ENCODE measurements around the gene PRND.
"Not testable (repeated sequence)": the region's sequence is repeated elsewhere in the genome, so short reads cannot be mapped to it uniquely, and the experiment has no call there.

Gene PRND, protein sequence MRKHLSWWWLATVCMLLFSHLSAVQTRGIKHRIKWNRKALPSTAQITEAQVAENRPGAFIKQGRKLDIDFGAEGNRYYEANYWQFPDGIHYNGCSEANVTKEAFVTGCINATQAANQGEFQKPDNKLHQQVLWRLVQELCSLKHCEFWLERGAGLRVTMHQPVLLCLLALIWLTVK

DNA sequence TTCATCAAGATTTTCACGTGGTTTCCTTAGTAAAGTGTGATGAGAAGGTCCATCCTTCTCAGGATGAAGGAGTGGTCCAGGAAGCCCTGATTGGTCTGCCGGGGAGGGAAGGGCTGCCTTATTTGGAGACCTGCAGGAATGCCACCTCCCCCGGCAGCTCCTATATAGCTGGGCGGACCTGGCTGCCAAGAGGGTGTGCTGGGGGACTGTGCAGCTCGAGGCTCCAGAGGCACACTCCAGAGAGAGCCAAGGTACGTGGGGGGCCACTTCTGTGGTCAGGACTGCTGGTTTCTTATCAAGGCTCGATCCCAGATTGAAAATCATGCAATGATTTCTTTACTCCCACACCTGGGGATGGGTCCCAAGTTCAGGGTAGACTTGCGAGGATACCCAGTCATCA, at the start of gene PRND:
Gene PRND, plus strand, starts transcription at position 191 of the 400 bp plus-strand sequence. CDS start 2,643 bp downstream, outside the sequence.
- no peak for DNase-seq (ENCODE audit: low read depth in 2 of 2)

DNA sequence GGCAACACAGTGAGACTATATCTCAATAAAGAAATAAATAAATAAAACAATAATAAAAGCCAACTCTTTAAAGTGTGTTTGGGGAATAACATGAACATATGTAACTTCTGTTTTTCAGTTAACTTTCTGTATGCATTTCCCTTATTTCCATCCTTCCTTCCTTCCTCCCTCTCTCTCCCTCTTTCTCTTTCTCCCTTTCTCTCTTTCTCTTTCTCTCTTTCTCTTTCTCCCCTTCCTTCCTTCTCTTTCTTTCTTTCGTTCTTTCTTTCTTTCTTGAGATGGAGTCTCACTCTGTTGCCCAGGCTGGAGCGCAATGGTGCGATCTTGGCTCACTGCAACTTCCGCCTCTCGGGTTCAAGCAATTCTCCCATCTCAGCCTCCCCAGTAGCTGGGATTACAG, 48.8 kb upstream of the PRND start:
- DNase-seq (ENCODE audit: low read depth in 2 of 2) = no peak

DNA sequence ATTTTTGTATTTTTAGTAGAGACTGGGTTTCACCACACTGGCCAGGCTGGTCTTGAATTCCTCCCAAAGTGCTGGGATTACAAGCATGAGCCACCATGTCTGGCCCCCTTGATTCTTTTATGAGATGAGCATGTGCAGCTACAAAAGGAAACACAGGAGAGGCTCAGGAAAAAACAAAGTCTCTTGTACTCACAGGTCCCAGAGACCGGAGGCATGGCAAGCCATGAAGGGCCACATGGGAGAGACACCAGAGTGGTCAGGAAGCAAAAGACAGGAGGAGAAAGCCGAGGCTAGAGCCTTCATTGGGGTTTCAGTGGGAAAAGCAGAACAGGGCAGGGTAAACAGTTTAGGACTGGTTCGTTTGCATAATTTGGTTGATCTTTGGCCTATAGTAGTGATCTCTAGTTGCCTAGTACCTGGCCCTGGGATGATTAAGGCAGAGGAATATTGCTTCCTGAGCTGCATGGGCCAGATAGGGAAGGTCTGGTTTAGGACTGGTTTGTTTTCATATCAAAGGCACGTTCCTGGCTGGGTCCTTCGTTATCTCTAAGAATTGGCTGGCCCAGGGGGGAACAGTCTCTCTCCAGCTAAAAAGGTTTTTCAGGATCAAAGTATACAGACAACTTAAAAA, 48.2 kb upstream of the PRND start:
- DNase-seq (ENCODE audit: low read depth in 2 of 2) = no peak

DNA sequence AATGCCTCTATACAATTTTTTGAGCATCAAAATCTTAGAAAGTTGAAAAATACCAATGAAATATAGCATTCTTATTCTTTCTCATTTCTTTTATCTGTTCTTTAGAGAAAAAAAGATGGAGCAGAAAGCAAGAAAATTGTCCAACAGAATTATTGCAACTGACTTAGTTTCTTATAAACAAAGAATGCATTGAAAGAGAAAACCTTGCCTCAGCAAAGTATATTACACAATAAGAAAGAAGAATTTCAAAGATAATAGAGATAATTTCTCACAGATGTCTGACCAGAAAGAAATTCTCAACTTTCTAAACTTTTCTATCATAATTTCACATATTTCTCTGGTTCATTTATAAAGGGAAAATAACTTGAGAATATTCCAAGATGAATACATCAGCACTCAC, 47.0 kb upstream of the PRND start:
- no peak for DNase-seq (ENCODE audit: low read depth in 2 of 2)

DNA sequence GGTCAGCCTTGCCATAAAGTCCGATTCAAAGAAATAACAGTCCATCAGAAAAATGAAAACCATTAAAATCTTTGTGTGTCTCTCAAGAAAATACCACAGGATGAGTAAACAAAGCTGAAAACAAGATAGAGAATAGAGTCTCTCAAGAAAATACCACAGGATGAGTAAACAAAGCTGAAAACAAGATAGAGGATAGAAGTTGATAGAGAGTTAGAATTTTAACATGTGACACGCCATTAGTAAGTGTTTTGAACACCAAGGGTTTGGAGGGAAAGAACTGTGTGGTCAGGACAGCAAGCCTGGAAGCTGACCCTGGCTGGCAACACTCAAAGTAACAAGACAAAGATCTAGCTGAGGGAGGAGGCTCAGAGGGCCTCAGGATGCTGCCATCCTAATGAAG, 43.9 kb upstream of the PRND start:
- no peak for DNase-seq (ENCODE audit: low read depth in 2 of 2)

DNA sequence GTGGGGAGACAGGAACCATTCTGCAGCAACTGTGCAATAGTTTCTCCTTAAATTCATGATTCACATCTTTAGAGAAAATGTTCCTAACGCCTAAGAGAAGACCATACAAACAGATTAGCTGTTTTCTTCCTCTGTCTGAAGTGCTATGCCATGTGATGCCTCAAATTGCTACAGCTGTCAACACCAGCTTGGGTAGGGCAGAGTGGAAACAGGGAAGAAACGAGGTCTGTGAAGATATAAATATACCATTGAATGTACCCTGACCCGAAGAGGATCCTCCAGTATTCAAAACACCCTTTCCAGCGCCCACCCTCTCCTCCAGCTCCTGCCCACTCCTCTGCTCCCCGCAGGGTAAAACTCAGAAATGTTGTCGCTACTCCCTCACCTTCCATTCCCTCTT, 40.3 kb upstream of the PRND start:
- no peak for DNase-seq (ENCODE audit: low read depth in 2 of 2)

DNA sequence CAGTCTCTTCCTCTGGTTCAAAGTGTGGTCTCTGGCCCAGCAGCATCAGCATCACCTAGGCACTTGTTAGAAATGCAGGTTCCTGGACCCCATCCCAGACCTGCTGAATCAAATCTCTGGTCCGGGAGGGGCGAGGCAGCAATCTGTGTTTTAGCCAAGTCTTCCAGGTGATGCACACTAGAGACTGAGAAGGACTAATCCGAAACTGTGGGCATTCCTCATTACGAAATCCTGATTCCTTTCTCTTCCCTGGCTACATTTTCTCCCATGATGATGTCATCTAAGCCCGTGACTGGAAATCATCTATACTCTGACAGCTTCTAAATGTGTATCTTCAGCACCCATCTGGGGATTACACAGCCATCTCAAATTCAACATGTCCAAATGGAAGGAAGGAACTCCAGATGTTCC, 39.7 kb upstream of the PRND start:
- no peak for DNase-seq (ENCODE audit: low read depth in 2 of 2)

DNA sequence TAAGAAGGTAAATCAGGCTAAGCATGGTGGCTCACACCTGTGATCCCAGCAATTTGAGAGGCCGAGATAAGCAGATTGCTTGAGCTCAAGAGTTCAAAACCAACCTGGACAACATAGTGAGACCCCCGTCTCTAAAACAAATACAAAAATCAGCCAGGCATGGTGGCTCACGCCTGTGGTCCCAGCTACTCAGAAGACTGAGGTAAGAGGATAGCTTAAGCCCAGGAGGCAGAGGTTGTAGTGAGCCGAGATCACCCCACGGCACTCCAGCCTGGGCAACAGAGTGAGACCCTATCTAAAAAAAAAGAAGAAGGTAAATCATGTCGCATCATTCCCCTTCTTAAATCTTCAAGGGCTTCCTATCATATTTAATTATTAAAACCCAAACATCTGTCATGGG, 39.0 kb upstream of the PRND start:
- DNase-seq (ENCODE audit: low read depth in 2 of 2) = no peak

DNA sequence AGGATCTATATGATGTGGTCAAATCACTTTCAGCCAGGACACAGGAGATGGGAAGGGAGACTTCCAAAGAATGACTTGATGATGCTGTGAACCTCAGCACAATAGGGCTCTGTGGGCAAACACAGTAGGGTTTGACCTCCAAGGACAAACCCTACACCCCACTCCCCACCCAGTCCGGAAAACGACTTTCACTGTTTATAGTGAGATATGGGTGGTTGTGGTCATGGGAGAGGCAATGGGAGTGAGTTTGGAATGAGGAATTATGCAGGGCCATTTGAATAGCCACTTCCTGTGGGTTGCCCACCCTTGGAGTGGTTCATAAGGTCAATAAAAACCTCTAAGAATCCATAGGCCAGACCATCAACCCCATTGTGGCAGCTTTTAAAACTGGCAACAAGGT, 38.4 kb upstream of the PRND start:
- DNase-seq (ENCODE audit: low read depth in 2 of 2) = no peak

DNA sequence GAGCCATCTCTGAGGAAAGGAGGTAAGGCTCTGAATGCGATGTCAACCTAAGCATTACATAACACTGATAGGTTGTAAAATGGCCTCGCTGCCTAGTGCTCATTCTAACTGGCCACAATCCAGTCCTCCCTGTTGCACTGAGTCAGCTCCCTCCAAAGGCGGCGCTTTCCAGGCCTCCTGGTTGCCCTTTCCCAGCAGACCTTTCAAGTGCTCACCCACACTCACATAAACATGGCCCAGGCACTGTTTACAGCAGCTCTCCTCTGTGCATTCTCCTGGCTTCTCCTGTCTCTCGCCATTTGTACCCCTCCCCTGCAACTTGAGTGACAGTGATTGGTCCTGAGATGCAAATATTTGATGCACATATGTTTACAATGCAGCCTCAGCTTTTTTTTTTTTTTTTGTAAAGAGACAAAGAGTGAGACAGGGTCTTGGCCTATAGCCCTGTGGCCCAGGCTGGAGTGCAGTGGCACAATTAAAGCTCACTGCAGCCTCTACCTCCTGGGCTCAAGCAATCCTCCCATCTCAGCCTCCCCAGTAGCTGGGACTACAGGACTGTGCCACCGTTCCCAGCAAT, 36.8 kb upstream of the PRND start:
- no peak for DNase-seq (ENCODE audit: low read depth in 2 of 2)

DNA sequence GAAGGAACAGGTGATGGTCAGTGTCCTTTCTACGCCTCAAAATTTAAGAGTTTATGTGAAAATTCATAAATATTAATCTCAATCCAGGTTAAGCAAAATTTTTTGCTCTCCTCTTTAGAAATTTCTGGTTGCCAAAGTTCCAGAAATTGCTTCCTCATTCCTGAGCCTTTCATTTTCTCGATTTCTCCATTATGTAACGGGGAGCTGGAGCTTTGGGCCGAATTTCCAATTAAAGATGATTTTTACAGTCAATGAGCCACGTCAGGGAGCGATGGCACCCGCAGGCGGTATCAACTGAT, 35.8 kb upstream of the PRND start:
- DNase-seq (ENCODE audit: low read depth in 2 of 2) = no peak

DNA sequence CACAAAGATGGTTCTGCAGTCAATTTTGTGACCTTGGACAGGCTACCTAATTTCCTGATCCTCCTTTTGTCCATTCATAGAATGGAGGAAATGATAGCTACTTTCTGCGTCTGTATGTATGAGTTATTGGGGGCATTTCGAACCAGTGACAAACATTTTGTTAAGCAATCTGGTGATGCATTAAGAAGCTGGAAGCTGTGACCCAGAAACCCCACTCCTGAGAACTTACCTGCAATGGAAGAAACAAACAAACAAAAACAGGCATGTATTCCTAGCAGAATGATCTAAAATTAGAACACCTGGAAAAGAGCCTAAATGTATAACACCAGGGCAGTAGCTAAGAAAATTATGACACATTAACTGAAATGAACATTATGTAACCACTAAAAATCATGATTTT, 33.4 kb upstream of the PRND start:
- DNase-seq (ENCODE audit: low read depth in 2 of 2) = no peak

DNA sequence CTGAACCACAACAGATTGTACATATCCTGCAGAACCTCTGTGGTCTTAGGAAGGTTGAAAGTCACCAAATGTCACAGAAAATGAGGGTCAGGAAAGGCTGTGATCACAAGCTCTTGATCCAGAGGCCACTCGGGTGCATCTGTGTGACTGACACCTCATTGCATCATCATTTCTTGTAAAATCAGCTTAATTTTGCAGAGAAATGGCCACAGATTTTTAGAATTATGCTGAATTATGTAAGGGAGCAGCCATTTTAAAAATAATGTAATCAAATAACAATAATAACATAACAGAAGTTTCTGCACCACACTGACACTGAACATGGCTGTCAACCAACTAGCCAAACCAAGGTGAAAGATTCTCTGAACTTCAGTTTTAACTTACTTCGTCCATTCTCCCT, 32.5 kb upstream of the PRND start:
- DNase-seq (ENCODE audit: low read depth in 2 of 2) = no peak

DNA sequence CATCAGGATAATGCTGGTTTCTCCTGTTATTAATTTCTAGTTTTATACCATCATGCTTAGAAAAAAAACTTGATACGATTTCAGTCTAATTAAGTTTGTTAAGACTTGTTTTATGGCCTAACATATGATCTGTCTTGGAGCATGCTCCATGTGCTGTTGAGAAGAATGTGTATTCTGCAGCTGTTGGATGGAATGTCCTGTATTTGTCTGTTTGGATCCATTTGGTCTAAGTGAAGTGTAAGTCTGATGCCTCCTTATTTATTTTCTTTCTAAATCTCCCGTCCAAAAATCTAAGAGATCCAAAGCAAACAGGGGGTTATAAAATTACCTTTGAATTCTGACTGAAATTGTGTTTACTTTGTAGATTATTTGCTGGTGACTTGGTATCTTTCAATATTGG, 30.0 kb upstream of the PRND start:
- no peak for DNase-seq (ENCODE audit: low read depth in 2 of 2)

DNA sequence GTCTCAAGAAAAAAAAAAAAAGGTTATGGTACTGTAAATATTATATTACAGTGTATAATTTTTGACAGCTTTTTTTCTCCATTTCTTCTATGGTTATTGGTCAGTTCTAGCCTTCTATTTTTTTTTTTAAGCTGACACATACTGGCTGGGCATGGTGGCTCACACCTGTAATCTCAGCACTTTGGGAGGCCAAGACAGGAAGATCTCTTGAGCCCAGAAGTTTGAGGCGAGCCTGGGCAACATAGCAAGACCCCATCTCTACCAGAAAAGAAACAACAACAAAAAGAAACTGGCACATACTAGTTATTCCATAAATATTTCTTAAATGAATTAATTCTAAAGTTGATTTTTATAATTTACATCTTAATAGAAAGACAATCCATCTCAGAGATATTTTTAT, 27.6 kb upstream of the PRND start:
- DNase-seq (ENCODE audit: low read depth in 2 of 2) = no peak

DNA sequence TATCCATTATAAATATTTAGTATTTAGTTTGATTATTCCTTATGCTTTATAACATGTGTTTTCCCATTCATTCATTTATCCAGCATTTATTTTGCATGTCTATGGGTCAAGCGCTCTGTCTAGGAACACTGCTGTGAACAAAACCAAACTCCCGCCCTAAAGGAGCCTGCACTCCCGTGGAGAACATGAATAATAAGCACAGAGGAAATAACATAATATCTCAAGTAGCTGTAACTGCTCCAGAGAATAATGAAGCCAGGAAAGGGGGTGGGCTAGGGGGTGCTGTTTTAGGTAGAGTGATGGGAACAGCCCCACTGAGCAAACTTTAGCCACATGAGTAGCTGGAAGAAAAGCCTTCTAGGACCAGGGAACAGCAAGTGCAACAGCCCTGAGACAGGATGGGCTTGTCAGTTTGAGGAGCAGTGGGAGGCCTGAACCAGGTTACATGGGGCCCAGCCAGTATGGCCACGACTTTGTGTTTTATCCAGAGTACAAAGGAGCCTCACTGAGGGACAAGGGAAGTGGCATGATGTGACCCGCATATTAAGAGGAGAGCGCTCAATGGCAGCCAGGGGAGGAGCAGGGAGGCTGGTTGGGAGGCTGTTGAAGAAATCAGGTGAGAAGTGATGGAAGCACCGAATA, 24.4 kb upstream of the PRND start:
- no peak for DNase-seq (ENCODE audit: low read depth in 2 of 2)

DNA sequence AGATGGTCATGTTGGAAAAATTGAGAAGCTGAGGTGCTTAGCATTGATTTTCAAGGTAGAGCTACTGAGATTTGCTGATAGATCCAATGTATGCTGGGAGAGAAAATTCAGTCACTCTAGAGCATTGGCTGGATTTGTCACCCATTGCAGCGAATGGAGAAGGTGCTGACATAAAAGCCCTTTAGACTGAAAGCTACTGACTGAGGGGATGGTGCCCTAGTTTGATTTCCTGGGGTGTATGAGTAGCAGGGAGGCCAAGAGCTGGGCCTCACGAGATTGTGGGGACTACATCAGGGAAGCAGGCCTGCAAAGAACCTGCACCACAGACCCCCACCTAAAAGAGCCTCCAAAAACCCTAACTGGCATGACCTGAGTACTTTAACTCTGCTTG, 23.9 kb upstream of the PRND start:
- DNase-seq (ENCODE audit: low read depth in 2 of 2) = no peak

DNA sequence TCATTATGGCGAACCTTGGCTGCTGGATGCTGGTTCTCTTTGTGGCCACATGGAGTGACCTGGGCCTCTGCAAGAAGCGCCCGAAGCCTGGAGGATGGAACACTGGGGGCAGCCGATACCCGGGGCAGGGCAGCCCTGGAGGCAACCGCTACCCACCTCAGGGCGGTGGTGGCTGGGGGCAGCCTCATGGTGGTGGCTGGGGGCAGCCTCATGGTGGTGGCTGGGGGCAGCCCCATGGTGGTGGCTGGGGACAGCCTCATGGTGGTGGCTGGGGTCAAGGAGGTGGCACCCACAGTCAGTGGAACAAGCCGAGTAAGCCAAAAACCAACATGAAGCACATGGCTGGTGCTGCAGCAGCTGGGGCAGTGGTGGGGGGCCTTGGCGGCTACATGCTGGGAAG, 22.5 kb upstream of the PRND start:
- DNase-seq (ENCODE audit: low read depth in 2 of 2) = no peak

DNA sequence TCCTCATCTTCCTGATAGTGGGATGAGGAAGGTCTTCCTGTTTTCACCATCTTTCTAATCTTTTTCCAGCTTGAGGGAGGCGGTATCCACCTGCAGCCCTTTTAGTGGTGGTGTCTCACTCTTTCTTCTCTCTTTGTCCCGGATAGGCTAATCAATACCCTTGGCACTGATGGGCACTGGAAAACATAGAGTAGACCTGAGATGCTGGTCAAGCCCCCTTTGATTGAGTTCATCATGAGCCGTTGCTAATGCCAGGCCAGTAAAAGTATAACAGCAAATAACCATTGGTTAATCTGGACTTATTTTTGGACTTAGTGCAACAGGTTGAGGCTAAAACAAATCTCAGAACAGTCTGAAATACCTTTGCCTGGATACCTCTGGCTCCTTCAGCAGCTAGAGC, 21.8 kb upstream of the PRND start:
- no peak for DNase-seq (ENCODE audit: low read depth in 2 of 2)

DNA sequence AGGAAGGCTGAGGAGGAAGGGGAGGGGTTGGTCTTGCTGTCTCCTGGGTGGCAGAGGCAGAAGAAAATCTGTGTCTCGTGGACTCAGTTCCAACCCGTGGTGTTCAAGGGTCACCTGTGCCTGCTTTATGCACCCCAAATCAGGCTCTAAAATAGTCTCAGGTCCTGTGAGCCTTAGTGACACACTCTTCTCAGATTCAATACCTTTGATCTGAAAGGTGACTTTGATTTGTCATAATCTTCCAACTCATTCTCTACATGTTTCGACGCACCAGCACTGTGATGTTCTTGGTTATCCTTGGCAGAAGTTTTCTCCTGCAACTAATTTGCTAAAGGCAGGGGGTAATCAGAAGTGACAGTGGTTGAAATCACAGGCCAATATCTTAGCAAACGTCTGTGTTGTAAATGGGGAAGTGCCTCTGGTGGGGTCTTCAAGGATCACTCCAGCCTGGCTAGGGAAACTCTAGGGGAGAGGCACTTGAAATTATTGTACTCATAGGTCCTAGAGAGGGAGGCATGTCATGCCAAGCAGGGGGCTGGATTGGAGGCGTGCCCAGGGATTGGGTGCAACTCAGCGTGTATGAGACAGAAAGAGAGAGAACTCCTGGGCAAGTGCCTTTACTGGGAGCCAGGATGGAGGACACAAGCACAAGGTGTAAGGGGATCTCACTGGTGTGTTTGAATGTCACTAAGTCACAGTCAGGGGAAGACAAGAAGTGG, 19.0 kb upstream of the PRND start:
- no peak for DNase-seq (ENCODE audit: low read depth in 2 of 2)

DNA sequence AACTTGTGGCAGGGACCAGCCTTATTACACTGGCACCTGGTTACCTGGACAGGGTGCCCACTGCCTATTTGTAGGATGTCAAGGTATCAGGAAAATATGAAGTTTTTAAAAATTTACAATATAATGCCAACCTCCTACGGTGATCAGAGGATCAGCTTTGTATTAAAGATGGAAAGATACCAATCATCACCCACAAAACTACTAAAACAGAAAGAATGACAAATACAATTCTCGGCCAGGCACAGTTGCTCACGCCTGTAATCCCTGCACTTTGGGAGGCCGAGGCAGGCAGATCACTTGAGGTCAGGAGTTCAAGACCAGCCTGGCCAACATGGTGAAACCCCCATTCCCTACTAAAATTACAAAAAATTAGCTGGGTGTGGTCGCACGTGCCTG, 18.4 kb upstream of the PRND start:
- no peak for DNase-seq (ENCODE audit: low read depth in 2 of 2)

DNA sequence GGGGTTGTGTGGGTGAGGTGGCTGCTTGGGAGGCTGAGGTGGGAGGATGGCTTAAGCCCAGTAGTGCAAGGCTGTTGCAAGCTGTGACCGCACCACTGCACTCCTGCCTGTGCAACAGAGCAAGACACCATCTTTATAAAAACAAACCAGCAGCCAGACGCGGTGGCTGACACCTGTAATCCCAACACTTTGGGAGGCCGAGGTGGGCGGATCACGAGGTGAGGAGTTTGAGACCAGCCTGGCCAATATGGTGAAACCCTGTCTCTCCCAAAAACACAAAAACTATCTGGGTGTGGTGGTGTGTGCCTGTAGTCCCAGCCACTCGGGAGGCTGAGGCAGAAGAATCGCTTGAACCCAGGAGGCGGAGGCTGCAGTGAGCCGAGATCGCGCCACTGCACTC, 14.8 kb upstream of the PRND start:
- DNase-seq (ENCODE audit: low read depth in 2 of 2) = not testable (repeated sequence)

DNA sequence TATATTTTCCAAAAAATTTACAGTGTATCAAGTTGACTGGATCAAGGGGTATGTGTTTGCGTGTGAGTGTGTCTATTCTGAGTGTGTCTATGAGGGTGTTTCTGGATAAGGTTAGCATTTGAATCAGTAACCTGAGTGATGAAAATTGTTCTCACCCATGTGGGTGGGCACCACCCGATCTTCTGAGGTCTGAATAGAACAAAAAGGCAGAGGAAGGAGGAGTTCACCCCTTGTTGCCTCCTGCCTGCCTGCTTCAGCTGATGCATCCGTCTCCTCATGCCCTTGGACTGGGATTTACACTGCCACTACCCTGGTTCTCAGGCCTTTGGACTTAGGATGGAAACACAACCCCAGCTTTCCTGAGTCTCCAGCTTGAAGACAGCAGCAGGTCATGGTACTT, 13.7 kb upstream of the PRND start:
- DNase-seq (ENCODE audit: low read depth in 2 of 2) = no peak

Measured in stimulated activated CD4-positive, alpha-beta T cell treated with anti-CD3 and anti-CD28 coated beads, Interleukin-1b, Interleukin-23, amount 100 ng/mL, for 1 hour (primary cell).